ENCODE results near the gene BCLAF1. TPM values are rescaled to one million over a fixed set of nuclear protein-coding genes. Genes with fewer than 3 reads are reported as not detected.

Gene BCLAF1
- total RNA-seq, 1 experiment from 2014 or later = 159 TPM

DNA sequence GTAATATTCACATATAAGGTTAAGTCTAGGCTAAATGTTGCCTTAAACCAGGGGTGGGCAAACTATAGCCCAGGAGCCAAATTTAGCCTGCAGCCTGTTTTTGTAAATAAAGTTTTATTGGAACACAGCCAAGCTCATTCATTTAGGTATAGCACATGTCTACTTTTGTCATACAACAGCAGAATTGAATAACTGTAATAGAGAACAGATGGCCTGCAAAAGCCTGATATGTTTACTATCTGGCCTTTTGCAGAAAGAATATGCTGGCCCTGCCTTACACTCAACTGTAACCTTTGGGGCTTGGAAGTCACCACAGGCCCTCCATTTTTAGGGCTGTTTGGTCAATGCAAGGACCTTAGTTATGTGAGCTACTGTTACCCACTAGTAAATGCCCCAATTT lies 17.7 kb upstream of the BCLAF1 start:
- H2AFZ ChIP-seq (ENCODE audit: low read depth, low read length, poor library complexity, severe bottlenecking) = no peak overlapping the region
- ChIA-PET RAD21 (ENCODE audit: low non-redundant PET in 1 of 2, low total read pairs in 2 of 2, uncharacterized antibody in 2 of 2, unreplicated experiment in 2 of 2) (no interaction called here), CTCF (no interaction called here), POLR2A (no interaction called here)
- H3K4me1 ChIP-seq (ENCODE audit: control insufficient read depth in 1 of 2, insufficient read depth in 2 of 2, low read length in 2 of 2) = no peaks in the 10 kb centered on the region
- ATAC-seq = no peak
- H3K9me3 ChIP-seq (ENCODE audit: control insufficient read depth in 1 of 2, insufficient read depth in 1 of 2, low read depth in 1 of 2, low read length in 2 of 2) = no peaks in the 10 kb centered on the region
- no peaks in the 10 kb centered on the region for H4K20me1 ChIP-seq (ENCODE audit: insufficient read depth)
- intact Hi-C loops (cut with micrococcal nuclease) = no loop called here
- no peaks in the 10 kb centered on the region for H3K79me2 ChIP-seq (ENCODE audit: insufficient read depth, low read length)
- BruUV-seq (replicated peaks) = no TSS peak
- no peak overlapping the region for H3K4me2 ChIP-seq (ENCODE audit: low read length)
- TF ChIP-seq EGR1 (IDR thresholded peaks at IDR 0.05; ENCODE audit: low read depth) = no peak
- no peak for TF ChIP-seq SRF (IDR thresholded peaks at IDR 0.05; ENCODE audit: low read depth)
- TF ChIP-seq, protein P1, sequence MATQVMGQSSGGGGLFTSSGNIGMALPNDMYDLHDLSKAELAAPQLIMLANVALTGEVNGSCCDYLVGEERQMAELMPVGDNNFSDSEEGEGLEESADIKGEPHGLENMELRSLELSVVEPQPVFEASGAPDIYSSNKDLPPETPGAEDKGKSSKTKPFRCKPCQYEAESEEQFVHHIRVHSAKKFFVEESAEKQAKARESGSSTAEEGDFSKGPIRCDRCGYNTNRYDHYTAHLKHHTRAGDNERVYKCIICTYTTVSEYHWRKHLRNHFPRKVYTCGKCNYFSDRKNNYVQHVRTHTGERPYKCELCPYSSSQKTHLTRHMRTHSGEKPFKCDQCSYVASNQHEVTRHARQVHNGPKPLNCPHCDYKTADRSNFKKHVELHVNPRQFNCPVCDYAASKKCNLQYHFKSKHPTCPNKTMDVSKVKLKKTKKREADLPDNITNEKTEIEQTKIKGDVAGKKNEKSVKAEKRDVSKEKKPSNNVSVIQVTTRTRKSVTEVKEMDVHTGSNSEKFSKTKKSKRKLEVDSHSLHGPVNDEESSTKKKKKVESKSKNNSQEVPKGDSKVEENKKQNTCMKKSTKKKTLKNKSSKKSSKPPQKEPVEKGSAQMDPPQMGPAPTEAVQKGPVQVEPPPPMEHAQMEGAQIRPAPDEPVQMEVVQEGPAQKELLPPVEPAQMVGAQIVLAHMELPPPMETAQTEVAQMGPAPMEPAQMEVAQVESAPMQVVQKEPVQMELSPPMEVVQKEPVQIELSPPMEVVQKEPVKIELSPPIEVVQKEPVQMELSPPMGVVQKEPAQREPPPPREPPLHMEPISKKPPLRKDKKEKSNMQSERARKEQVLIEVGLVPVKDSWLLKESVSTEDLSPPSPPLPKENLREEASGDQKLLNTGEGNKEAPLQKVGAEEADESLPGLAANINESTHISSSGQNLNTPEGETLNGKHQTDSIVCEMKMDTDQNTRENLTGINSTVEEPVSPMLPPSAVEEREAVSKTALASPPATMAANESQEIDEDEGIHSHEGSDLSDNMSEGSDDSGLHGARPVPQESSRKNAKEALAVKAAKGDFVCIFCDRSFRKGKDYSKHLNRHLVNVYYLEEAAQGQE (IDR thresholded peaks at IDR 0.05; ENCODE audit: low read depth) = no peak
- no peak for TF ChIP-seq CEBPB (IDR thresholded peaks at IDR 0.05; ENCODE audit: low read depth)
- TF ChIP-seq ZFX (IDR thresholded peaks at IDR 0.05) = no peak
- H3K36me3 ChIP-seq (ENCODE audit: control insufficient read depth in 1 of 2, insufficient read depth in 2 of 2, low read length in 2 of 2) = no peaks in the 10 kb centered on the region
- H3K4me3 ChIP-seq (replicated peaks in 1 of 2; ENCODE audit: low read depth in 1 of 2, low read length in 2 of 2) = no peak overlapping the region
- no peaks in the 10 kb centered on the region for H3K27me3 ChIP-seq (ENCODE audit: insufficient read depth, low read length)
- H3K27ac ChIP-seq (ENCODE audit: low read depth, low read length) = no peak overlapping the region
- no peak overlapping the region for H3K9ac ChIP-seq (ENCODE audit: low read length)
- no peaks in the 10 kb centered on the region for H3K9me2 ChIP-seq (ENCODE audit: insufficient read depth)
- DNase-seq (ENCODE audit: low read depth, low spot score) = no peak

DNA sequence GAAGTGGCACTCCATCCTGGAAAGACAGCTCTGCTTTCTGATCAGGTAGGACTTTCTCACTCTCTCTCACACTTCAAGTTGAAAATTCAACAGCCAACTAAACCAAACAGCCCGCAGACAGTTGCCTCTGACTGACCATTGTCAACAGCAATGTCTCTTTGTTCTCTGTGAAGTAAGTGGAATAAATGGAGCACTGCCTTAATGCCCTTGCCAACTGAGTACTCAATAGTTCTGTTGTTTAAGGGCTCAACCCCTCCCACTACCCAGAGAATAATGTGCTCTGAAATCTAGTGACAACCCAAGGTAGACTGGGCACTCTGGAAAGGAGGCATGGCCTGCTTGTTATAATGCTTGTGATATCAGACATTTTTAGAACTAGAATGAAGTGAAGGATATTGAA lies 16.8 kb upstream of the BCLAF1 start:
- H3K4me1 ChIP-seq (ENCODE audit: control insufficient read depth in 1 of 2, insufficient read depth in 2 of 2, low read length in 2 of 2) = no peaks in the 10 kb centered on the region
- DNase-seq (ENCODE audit: low read depth, low spot score) (no peak), ATAC-seq (no peak)
- H3K4me3 ChIP-seq (replicated peaks in 1 of 2; ENCODE audit: low read depth in 1 of 2, low read length in 2 of 2) = no peak overlapping the region
- no peak overlapping the region for H3K9ac ChIP-seq (ENCODE audit: low read length)
- no TSS peak for BruUV-seq (replicated peaks)
- no peak overlapping the region for H3K4me2 ChIP-seq (ENCODE audit: low read length)
- no peaks in the 10 kb centered on the region for H3K27me3 ChIP-seq (ENCODE audit: insufficient read depth, low read length)
- CTCF ChIA-PET = no interaction called here
- intact Hi-C loops (cut with micrococcal nuclease) = no loop called here
- no peaks in the 10 kb centered on the region for H3K9me3 ChIP-seq (ENCODE audit: control insufficient read depth in 1 of 2, insufficient read depth in 1 of 2, low read depth in 1 of 2, low read length in 2 of 2)
- POLR2A ChIA-PET = no interaction called here
- H4K20me1 ChIP-seq (ENCODE audit: insufficient read depth) = no peaks in the 10 kb centered on the region
- no peaks in the 10 kb centered on the region for H3K9me2 ChIP-seq (ENCODE audit: insufficient read depth)
- H3K27ac ChIP-seq (ENCODE audit: low read depth, low read length) = no peak overlapping the region
- H3K79me2 ChIP-seq (ENCODE audit: insufficient read depth, low read length) = no peaks in the 10 kb centered on the region
- no peak overlapping the region for H2AFZ ChIP-seq (ENCODE audit: low read depth, low read length, poor library complexity, severe bottlenecking)
- no peaks in the 10 kb centered on the region for H3K36me3 ChIP-seq (ENCODE audit: control insufficient read depth in 1 of 2, insufficient read depth in 2 of 2, low read length in 2 of 2)
- RAD21 ChIA-PET (ENCODE audit: low non-redundant PET in 1 of 2, low total read pairs in 2 of 2, uncharacterized antibody in 2 of 2, unreplicated experiment in 2 of 2) = no interaction called here
- TF ChIP-seq, protein P2, sequence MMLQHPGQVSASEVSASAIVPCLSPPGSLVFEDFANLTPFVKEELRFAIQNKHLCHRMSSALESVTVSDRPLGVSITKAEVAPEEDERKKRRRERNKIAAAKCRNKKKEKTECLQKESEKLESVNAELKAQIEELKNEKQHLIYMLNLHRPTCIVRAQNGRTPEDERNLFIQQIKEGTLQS (IDR thresholded peaks at IDR 0.05) = no peak
- TF ChIP-seq, protein P1 (IDR thresholded peaks at IDR 0.05; ENCODE audit: low read depth) = no peak
- TF ChIP-seq ZNF274 (IDR thresholded peaks at IDR 0.05; ENCODE audit: low read depth, low read length) (no peak), FOSL1 (IDR thresholded peaks at IDR 0.05; ENCODE audit: low read depth) (no peak), JUND (IDR thresholded peaks at IDR 0.05) (no peak), ZFX (IDR thresholded peaks at IDR 0.05) (no peak), EZH2phosphoT487 (IDR thresholded peaks at IDR 0.05; ENCODE audit: borderline replicate concordance) (no peak), ELF1 (IDR thresholded peaks at IDR 0.05; ENCODE audit: borderline replicate concordance, low read depth) (no peak)
- TF ChIP-seq, protein P3, sequence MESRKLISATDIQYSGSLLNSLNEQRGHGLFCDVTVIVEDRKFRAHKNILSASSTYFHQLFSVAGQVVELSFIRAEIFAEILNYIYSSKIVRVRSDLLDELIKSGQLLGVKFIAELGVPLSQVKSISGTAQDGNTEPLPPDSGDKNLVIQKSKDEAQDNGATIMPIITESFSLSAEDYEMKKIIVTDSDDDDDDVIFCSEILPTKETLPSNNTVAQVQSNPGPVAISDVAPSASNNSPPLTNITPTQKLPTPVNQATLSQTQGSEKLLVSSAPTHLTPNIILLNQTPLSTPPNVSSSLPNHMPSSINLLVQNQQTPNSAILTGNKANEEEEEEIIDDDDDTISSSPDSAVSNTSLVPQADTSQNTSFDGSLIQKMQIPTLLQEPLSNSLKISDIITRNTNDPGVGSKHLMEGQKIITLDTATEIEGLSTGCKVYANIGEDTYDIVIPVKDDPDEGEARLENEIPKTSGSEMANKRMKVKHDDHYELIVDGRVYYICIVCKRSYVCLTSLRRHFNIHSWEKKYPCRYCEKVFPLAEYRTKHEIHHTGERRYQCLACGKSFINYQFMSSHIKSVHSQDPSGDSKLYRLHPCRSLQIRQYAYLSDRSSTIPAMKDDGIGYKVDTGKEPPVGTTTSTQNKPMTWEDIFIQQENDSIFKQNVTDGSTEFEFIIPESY (IDR thresholded peaks at IDR 0.05; ENCODE audit: extremely low read depth, insufficient replicate concordance, low read length) = no peak

All from HCT116 (cell line).